ENCODE results near the gene DSTN.

- TF ChIP-seq CTCF (IDR thresholded peaks at IDR 0.05) (no peak), POLR2A (IDR thresholded peaks at IDR 0.05) (no peak)
Observed at GRCh38 chr20:17593902-17594301, 24.0 kb downstream of the DSTN start.
